GM19397 (cell line): ENCODE measurements around the gene SMYD2.
"Not testable (repeated sequence)": the region's sequence is repeated elsewhere in the genome, so short reads cannot be mapped to it uniquely, and the experiment has no call there.

Experiments
- ATAC-seq: cut with Tn5 transposase; IDR thresholded peaks from one replicate; pipeline ENCODE4 v1.9.1; 2021; ENCODE audit warnings: mild to moderate bottlenecking, moderate library complexity; ENCODE audit not compliant: unreplicated experiment

The SMYD2 gene

DNA sequence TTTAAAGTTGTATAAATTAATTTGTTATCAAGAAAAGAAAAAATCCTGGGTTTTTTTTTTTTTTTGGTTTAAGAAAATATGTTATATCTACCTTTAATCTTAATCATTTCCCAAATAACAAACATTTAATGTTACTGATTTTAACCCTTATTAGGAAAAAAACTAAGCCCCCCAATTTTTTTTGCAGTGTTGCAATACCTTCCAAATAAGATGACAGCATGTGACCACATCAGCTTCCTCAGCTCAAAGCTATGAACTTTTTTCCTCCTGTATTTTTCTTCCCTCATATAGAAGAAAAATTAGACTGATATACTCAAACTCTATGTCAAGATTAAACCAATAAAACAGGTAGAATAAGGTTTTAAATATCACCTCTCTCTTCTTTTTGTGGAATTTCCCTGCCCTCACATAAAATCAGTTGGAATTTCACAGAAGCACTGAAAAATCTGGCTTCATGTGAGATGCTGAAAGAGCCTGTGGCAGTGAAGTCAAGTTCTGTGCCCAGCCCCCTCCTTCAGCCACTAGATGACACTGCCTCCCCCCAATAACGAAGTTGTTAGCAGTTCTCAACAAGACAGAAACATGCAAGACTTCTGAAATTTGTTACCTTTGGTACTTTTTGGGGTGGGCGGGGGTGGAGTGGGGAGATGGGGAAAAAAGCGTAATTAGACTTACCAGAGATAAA, 9.6 kb upstream of the SMYD2 start:
- no peak for ATAC-seq

DNA sequence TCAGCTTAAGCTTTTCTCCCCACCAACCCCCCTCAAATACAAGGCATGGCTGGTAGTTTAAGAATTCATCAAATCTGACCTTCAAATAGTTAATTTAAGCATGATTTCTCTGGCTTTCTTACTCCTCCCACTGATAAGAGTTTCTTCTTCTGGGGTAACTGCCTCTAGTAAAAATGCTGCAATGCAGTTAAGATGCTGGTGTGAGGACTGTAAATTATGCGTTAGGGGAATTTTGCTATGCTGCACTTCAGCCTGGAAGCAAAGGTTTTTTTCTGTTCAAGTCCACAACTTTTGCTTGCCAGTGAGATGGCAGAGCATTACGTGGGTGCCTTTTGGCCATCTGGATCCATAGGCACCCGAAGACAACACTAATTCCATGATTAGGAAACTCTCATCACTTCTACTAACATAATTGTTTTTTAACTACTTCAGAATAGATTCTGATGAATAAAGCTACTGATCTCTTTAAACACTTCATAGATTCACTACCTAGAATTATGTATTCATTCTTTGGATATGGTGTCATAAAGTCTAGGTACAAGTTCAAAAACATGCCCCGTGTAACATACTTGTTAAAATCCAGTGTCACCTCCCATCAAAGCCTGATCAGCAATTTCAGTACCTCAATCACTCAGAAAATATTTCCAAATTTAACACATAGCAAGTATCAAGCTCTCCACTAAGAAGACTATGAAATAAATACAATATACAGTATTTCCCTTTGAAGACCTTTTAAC, 8.8 kb upstream of the SMYD2 start:
- ATAC-seq: no peak

DNA sequence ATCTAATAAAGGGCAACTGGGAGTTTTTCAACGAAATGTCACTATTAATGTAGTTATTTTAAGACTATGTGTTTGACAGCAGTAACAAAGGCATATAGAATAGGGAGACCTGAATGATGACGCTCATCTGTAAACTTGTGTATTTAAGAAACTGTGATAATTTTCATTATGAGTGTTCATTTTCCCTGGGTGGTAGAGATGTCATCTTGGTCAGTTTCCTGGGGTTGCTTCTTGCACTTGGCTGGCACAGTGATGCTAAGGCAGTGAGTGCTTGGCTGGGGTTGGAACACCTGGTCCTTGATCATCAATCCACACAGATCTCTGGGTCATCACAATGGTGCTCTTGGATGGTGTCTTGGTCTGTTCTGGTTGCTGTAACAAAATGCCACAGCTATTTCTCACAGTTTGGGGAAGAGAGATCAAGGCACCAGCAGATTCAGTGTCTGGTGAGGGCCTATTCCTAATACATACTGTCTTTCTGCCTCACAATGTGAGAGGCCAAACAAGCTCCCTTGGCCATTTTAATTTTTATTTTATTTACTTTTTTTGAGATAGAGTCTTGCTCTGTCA, 7.9 kb upstream of the SMYD2 start:
- no peak for ATAC-seq

DNA sequence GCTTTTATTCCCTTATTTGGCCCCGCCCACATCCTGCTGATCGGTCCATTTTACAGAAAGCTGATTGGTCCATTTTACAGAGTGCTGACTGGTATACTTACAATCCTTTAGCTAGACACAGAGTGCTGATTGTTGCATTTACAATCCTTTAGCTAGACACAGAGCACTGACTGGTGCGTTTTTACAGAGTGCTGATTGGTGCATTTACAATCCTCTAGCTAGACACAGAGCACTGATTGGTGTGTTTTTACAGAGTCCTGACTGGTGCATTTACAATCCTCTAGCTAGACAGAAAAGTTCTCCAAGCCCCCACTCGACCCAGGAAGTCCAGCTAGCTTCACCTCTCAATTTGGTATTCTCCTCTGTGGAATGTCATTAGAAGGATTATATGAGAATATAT, 5.3 kb upstream of the SMYD2 start:
- not testable (repeated sequence) for ATAC-seq

DNA sequence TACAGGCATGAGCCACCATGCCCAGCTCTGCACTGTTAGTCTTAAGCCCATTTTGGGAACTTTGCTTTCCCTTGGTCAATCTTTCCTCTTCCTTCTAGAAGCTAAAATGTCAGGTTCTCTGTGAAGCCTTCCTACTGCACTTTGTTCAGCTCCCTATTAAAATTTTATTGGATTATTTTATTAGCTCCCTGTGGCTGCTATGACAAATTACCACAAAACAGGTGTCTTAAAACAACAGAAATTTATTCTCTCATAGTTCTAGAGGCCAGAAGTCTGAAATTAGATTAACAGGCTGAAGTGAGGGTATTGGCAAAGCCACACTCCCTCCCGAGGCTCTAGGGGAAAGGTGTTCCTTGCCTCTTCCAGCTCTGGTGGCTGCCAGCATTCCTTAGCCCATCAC, 4.2 kb upstream of the SMYD2 start:
- no peak for ATAC-seq

DNA sequence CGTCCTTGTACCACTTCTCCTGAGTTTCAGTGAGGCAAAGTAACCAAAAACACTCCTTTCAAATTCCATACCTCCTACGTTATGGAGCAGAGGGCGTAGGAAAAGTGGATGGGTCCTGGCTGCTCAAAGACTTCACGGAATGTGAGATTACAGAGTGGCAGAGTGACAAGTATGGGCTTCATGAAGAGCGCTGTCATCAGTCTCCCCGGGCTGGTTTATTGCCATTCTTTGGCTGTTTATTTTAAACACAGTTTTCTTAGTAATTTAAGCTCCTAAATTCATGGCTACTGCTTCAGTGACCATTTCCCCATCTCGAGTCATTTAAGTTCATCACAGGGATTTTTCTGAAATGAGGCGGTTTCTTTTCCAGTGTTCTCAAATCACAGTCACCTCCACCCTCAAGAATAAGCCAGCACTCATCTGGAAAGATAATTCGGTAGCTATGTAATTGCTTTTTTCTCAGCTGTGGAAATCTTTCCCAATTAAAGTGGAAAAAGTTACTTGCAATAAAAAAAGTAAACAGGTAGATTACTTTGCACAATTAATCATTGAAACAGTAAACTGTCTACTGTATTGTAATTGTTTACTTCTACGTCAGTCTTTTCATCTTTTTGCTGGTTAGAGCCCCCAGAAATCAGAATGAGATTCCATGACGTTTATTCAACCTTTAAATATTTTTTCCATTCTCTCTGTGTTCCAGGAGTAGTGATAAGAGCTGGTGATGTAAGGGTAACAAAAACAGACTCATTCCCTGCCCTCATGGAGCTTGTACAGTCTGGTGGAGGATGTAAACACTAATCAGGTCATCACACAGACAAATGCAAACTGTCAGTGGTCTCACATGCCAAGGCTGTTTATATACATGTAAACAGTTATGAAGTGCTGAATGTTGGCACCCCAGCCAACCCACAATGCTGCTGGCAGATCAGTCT, 3.0 kb upstream of the SMYD2 start:
- no peak for ATAC-seq

DNA sequence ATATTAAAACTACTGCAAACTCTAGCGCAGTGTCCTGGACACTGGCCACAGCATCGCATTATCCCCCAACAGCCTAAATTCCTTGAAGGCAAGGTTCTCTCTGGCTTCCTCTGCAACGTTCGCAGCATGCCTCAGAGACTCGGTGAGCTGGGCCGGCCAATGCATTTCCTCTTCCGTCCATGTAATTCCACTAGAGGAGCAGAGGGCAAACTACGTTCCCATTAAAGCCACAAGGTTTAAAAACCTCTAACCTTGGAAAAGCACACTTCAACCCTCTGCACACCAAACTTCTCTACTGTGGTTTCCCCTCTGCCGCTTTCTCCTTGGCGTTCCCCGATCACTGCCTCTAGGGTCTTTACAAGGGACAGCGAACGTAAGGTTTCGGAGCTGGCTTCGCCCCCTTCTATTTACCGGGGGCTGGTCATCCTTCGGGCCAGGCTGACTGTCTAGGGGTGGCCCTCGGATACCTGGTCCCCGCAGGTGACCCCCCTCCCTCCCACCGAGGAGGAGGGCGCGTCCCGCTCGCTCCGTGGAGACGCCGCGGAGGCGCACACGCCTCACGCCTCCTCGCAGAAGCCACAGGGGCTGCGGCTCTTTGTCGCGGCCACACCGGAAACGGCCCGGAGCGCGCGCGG, 456 bp upstream of the SMYD2 start:
- peak; percentile 5 for ATAC-seq

DNA sequence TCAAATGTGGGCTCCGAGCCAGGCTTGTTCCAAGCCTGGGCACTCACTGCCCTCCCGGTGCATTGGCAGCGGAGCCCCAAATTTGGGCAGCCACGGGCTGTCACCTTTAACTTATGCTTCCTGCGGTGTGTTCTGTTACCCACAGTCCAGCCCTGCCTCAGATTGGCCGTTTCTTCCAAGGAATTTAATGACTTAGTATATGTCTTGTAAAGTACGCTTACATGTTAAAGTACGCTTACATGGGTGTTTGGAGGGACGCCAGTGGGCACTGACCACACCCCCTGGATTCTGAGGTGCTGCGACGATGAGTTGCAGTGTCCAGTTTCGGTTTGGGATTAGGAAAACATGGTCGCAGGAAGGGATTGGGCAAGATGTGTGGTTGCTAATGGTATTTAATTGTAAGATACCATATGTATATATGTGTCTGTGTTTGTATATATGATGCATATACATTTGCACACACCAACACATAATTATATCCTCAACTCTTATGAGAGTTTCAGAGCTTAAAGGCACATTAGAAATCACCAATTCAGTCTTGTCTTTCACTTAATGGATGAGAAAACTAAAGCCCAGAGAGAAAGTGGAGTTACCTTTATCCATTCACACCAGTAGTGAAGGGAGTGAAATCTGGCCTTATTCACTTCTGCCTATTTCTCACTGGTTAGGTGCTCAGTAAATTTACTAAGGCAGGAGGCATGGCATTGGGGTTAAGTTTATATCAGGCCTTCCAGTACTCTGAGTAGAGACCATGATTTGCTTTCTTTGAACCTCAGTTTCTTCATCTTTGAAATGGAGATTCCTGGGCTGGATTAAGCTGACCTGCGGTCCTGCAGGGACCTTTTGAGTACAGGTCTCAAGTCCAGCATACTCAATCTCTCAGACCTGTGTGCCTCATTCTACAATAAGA, 1.0 kb downstream of the SMYD2 start:
- no peak for ATAC-seq

DNA sequence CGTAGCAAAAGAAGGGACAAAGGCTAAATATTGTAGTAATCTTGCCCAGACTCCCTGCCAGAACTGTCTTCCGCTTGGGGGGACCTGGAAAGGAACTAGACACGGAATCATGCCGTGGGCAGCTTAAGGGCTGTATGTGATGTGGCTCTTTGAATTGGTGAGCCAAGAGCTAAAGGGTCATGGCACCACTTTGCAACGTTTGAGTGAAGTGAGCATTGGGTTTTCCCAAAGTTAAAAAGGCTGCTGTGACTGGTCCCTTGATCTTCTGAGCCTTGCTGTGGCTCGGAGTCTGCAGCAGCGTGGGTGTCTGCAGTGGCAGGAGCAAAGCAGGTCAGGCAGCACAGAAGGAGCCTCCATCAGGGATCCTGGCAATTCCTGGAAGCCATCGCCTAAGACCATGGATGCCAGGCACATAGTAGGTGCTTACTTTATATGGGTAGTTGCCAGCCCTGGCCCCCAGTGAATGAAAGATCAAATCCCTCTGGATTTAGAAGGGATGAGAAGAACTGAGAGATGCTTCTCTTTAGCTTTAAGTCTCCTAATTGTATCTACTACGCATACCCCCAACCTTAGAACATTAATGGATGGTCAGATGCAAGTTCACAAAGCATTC, 1.8 kb downstream of the SMYD2 start:
- no peak for ATAC-seq

DNA sequence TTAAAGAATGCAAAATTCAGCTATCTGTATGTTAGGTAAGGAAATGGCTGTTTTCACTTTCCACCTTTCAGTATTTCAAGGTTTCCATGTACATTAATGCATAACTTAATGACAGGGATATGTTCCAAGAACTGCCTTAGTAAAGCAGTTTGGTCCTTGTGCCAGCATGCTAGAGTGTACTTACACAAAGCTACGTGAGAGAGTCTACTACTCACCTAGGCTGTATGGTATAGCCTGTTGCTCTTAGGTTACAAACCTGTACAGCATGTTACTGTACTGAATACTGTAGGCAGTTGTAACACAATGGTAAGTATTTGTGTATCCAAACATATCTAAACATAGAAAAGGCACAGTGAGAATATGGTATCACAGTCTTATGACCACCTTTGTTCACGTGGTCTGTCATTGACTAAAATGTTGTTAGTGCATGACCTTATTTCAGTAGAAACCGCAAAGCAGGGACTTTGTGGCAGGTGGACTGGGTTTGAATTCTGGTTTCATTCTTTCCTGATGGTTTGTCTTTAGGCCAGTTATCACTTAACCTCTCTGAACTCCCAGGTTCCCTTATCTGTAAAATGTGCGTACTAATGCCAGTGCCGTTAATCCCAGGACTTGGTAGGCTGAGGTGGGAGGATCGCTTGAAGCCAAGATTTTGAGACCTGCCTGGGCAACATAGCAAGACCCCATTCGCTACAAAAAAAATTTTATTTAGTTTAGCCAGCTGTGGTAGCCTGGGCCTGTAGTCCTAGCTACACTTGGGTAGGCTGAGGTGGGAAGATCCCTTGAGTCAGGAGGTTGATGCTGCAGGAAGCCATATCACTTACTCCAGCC, 4.9 kb downstream of the SMYD2 start:
- ATAC-seq: no peak

DNA sequence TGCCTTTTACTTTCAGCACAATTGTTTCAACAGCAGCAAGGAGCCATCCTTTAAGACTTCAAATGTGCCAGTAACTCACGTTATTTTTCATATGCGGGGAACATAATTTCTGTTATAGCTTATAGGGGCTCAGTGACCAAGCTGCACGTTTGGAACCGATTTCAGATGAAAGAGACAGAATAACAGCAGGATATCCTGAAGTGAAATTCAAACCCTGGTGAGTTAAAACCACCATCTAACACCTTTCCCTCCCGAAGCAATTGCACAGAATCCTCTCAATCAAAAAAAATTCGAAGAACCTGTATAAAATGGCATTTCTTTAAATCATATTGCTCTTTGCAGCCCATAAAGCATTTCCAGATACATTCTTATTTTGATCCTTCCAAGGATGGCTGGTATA, 6.9 kb downstream of the SMYD2 start:
- ATAC-seq: no peak

DNA sequence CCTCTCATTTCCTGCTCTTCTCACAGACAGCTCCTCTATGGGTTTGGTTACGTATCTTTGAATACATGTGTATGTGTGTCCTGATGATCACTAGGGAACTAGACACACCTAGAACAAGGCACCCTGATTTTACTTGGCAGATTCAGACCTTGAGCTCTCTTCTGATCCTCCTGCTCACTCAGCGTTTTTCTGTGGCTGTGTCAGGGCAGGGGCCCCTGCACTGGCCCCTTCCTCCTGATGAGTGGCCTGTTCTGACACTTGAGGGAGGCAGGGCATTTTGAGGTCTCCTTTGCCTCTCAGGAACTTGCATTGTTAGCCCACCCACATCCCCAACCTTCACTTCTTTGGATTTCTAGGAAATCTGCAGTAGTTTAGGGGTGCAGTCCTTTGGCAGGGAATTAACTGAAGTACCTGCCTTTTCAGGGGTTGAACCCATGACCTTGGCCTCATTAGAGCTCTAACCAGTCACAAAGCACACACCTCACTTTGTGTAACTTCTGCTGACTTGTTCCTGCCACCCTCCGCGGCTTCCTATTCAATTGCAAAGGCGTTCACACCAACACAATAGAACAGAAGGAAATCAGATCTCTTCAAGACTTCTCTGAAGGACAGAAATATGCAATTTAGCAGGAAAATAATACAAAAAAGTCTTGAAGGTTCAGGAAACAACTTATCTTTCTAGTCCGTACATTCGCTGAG, 8.8 kb downstream of the SMYD2 start:
- ATAC-seq: no peak

DNA sequence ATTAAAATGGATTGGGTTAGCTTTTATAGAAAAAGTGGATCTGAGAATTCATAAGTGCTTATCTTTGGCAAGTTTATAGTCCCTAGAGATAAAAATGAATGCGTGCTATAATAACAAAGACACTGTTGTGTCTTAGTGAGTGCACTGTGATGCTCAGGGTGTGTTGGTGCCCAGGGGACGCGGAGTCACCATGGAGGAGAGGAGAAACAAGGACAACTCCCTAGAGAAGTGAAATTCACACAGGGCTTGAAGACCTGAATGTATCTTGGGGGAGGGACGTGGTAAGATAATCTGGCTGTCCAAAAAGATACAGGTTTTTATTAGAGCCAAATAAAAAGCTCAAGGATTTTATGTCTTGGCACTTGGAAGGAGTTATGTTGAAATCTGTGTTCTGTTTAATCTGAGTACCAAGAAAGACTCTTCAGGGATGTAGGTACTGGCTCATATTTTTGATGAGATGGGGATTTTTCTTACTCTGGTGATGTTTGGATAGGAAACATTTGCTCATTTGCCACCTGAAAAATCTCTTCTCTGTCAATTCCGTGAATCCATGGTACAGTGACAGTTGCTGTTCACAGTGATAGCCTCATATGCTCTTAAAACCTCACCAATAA, 9.6 kb downstream of the SMYD2 start:
- no peak for ATAC-seq

DNA sequence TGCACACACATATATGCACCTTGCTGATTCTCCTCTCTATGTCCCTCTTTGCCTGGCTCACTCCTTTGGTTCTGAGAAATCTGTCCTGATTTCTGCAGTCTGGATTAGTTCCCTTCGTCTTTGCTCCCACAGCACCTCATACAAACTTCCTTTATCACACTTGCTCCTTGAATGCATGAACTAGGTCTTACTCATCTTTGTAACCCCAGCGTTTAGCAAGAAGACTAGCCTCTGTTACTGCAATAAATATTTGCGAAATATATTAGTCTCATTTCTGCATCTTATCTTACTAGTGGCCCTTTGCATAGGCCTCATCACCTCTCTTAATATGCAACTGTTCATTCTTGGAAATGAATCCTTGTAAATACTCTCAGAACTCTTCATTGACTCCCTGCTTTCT, 11.4 kb downstream of the SMYD2 start:
- ATAC-seq: no peak

DNA sequence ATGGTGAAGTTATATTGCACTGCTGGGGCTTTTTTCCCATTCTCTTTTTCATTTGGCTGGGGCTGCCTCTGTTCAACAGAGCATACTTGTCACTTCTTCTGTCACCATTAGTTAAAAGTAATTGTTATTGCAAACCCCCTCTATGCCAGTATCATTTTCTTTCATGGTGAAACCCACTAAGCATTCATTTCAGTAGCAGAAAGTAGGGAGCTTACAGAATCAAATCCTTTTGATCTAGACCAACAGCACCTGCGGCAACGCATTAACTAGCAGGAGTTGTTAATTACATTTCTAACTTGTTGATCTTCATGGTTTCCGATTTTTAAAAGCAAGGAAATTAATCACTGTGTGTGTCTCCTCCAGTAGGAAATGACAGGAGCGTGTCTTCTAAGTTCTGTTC, 15.0 kb downstream of the SMYD2 start:
- ATAC-seq: no peak

DNA sequence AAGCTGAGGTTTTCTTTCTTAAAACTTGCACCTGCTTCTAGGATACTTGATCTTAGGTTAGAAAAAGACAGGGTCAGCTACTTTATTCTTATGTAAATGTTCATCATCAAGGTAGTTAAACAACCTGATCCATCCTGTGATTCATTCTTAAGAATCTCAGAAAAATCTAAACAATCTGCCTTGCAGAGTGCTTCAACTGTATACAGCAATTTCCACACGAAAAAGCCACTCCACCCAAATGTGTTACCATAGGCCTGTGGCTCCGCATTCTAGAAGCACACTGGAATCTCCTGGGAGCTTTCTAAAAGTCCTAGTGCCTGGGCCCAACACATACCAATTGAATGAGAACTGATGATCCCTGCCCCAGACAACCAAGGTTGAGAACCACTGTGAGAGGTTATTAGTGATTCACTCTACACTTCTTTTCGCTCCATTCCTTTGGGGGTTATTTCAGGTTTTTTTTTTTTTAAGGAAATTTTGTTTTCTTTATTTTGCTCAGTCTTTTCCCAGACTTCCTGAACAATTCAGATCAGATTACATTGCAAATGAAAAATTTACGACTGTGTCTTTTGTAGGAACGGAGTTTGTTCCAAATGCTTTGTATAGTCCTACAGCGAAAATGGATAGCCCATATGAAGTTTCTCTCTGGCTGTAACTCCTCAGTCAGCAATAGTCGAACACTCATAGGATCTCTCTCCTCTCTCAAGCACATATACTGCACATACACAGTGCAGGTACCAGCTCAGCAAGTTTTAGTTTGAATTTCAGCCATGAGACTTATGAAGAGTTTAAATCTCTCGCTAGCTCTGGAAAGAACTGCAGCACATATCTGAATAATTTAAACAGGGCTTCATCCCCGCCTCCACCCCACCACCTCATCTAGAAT, 16.1 kb downstream of the SMYD2 start:
- no peak for ATAC-seq
